ENCODE results near the gene CHSY3.
"Not testable (repeated sequence)": the region's sequence is repeated elsewhere in the genome, so short reads cannot be mapped to it uniquely, and the experiment has no call there.

Gene CHSY3

GRCh38 chr5:130158036-130158435 lies 253.8 kb downstream of the CHSY3 start:
- no peak for DNase-seq (ENCODE audit: low read depth, low spot score)

GRCh38 chr5:130159968-130160367 lies 255.7 kb downstream of the CHSY3 start:
- no peak for DNase-seq (ENCODE audit: low read depth, low spot score)

- no peak for DNase-seq (ENCODE audit: low read depth, low spot score)
These were observed 260.7 kb downstream of the CHSY3 start for GRCh38 chr5:130164966-130165365.

DNA sequence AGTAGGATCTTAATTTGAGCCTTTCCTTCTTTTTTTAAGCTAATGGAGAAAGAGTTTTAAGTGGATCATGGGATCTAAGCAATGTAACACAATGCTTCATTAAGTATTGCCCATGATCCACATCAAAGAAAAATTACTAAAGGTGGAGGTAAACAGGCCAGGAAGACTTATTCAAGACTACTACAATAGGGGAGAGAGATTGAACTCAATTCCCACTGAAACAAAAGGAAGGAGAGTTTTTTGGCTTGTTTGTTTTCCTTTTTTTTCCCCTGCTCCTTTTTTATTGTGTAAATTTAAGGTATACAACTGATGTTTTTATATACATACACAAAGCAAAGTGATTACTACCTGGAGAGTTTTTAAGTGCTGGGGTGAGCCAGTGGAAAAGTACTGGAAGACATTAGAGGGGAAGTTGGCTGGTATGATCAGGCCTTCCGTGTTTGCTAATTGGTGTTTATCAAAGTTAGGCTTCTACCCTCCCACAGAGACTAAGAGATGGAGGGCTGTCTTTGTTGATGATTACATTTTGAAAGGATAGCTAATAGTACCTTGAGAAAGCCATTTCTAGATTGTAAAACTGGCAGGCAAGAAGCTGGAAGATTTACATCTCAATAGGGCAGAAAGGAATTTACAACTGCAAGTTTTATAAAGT lies 262.7 kb downstream of the CHSY3 start:
- DNase-seq (ENCODE audit: low read depth, low spot score): no peak

GRCh38 chr5:130168211-130168610 lies 263.9 kb downstream of the CHSY3 start:
- no peak for DNase-seq (ENCODE audit: low read depth, low spot score)

DNA sequence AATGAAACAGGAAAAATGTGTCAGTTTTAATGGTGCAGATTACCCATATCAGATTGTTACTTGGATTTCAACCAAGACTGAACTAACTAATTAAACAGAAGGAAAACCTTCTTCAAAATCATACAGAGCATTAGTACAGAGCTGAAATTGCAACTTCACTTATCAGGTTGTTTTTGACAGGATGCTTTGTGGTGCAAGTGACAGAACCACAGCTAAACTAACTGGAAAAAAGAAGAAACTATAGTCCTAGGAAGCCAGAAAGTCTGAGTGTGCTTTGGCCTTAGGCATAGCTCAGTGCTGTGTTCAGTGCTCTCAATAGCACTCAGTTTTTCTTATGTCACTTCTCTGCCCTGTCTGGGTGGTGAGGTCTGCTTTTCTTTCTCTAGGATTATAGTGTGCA lies 267.4 kb downstream of the CHSY3 start:
- DNase-seq (ENCODE audit: low read depth, low spot score): no peak

DNA sequence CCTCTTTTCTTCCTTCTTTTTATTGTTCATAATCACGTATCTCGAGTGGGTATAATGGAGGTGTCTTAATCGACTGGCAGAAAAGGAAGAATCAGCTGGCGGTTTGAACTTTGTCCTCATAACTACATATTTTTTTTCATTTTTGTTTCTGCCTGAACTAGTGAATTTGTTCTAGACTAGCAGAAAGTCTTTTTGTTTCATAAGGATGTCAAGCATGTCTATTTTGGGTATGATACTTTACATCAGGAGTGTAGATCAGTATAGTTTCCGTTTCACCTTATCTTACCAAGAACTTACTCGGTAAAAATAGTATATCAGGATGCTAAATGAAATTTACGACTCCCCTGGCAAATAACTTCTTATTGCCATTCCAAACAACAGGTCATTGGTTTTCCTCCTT lies 278.9 kb downstream of the CHSY3 start:
- DNase-seq (ENCODE audit: low read depth, low spot score): no peak

- no peak for DNase-seq (ENCODE audit: low read depth, low spot score)
These were observed 285.7 kb downstream of the CHSY3 start for GRCh38 chr5:130189961-130190360.

DNA sequence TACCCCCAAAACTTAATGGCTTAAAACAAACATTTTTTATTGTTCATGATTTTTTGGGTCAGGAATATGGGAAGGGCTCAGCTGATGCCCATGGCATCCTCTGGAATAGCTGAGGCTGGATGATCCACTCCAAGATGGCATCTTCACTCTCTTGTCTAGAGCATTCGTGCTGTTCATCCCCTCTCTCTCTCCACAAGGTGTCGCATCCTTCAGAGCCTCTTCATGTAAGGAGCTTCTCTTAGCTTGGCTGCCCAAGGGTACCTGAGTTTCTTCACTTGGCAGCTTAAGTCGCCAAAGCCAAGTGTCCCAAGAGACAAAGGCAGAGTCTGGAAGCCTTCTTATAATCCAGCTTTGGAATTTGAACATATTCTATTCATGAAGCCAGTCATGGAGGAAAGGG lies 294.7 kb downstream of the CHSY3 start:
- DNase-seq (ENCODE audit: low read depth, low spot score): no peak

DNA sequence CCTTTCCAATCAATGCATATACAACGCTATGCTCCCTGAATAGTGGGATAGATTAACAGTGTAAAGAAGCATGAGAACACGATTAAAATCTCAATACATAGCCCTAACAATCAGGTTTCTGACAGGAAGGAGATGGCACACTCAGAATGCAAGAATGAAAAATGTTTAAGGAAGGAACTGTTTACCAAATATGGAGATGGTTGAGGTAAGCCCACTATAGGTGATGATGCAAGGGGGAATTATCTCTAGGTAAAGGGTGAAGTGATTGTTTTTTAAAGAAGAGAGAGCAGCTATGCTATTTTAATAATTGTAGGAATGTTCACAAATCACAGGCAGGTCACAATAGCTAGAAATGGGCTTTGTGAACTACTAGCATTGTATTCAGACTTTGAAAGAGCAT lies 302.4 kb downstream of the CHSY3 start:
- no peak for DNase-seq (ENCODE audit: low read depth, low spot score)

- no peak for DNase-seq (ENCODE audit: low read depth, low spot score)
These were observed 309.3 kb downstream of the CHSY3 start for GRCh38 chr5:130213607-130214006.

DNA sequence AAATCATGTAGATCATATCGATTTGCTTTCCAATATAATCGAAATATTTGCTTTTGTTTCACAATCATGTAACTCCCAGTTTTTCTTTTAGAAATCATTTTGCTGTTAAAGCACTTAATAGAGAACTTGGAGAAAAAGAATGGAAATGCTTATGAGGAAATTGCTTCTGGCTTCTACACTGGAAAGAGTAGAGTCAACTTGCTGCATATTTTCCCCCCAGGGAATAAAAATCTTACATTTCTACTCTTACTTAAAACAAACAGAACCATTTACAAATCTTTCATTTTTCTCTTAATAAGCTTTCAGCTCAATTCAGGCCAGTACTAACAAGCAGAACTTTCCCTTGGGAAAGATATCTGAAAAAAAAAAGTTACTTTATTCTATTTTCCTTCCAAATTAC lies 312.0 kb downstream of the CHSY3 start:
- DNase-seq (ENCODE audit: low read depth, low spot score): no peak

DNA sequence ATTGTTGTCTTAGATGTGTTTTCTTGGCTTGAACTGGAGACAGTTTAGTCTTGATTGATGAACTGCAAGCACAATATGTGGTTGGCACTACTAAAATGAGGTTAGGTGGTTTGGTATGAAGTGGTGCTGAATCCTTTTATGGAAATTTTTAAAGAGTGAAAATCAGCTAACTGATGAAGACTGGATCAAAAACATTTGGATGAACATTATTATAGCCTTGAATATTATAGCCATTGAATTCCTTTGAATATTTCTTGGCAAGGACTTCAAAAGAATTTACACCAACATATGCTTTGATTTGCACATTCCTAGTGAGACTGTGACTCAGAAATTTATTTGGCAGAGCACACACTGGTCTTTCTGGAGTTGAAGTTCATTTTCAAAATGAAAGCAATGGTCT lies 318.3 kb downstream of the CHSY3 start:
- DNase-seq (ENCODE audit: low read depth, low spot score): no peak

DNA sequence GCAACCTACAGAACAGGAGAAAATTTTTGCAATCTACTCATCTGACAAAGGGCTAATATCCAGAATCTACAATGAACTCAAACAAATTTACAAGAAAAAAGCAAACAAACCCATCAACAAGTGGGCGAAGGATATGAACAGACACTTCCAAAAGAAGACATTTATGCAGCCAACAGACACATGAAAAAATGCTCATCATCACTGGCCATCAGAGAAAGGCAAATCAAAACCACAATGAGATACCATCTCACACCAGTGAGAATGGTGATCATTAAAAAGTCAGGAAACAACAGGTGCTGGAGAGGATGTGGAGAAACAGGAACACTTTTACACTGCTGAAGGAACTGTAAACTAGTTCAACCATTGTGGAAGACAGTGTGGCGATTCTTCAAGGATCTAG lies 322.3 kb downstream of the CHSY3 start:
- DNase-seq (ENCODE audit: low read depth, low spot score): not testable (repeated sequence)

- no peak for DNase-seq (ENCODE audit: low read depth, low spot score)
These were observed 323.4 kb downstream of the CHSY3 start for GRCh38 chr5:130227699-130228098.

DNA sequence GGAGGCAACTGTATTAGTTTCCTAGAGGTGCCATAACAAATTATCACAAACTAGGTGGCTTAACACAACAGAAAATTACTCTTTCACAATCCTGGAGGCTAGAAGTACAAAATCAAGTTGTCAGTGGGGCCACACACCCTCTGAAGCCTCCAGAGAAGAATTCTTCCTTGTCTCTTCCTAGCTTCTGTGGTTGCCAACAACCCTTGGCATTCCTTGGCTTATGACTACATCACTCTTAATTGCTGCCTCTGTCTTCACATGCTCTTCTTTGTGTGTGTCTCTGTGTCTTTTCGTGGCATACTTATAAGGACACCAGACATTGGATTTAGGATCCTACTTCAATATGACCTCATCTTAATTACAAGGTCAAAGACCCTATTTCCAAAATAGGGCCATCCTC lies 327.5 kb downstream of the CHSY3 start:
- no peak for DNase-seq (ENCODE audit: low read depth, low spot score)

- no peak for DNase-seq (ENCODE audit: low read depth, low spot score)
These were observed 330.6 kb downstream of the CHSY3 start for GRCh38 chr5:130234816-130235215.
